HG02571 (cell line): ENCODE measurements around the gene ACTN3.
"Not testable (repeated sequence)": the region's sequence is repeated elsewhere in the genome, so short reads cannot be mapped to it uniquely, and the experiment has no call there.

Experiments
- ATAC-seq: cut with Tn5 transposase; IDR thresholded peaks from one replicate; pipeline ENCODE4 v1.9.1; 2021; ENCODE audit warnings: mild to moderate bottlenecking, moderate library complexity; ENCODE audit not compliant: unreplicated experiment

ACTN3 gene

GRCh38 chr11:66546368-66546965, at the start of gene ACTN3:
TSS of gene ACTN3 (plus strand) at chr11:66546903. CDS start at chr11:66546938, 35 bp downstream.
- no peak for ATAC-seq

DNA sequence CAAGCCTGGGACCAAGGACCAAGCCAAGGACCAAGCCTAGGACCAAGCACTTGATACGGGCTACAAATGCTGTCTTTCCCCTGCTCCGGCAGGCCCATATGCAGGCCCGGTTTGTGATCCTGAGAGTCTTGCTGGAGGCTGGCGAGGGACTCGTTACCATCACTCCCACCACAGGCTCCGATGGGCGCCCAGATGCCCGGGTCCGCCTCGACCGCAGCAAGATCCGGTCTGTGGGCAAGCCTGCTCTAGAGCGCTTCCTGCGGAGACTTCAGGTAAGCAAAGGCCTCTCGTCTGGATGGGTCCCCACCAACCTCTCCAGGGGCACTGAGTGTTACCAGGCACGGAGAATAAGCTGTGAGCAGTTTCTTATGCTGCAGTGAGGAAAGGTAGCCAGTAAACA, 49.5 kb upstream of the ACTN3 start:
- ATAC-seq = no peak

DNA sequence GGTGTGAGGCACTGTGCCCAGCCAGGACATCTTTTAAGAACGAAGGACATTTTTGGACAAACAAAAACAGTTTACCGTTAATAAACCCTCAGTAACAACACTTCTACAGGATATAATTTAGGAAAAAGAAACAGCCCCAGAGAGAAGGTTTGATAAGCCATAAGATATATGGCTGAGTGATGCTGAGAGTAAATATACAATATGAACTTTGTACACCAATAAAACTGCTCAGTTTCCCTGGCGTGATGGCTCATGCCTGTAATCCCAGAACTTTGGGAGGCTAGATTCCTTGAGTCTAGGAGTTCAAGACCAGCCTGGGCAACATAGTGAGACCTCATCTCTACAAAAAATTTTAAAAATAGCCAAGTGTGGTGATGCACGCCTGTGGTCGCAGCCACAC, 48.2 kb upstream of the ACTN3 start:
- ATAC-seq = no peak

DNA sequence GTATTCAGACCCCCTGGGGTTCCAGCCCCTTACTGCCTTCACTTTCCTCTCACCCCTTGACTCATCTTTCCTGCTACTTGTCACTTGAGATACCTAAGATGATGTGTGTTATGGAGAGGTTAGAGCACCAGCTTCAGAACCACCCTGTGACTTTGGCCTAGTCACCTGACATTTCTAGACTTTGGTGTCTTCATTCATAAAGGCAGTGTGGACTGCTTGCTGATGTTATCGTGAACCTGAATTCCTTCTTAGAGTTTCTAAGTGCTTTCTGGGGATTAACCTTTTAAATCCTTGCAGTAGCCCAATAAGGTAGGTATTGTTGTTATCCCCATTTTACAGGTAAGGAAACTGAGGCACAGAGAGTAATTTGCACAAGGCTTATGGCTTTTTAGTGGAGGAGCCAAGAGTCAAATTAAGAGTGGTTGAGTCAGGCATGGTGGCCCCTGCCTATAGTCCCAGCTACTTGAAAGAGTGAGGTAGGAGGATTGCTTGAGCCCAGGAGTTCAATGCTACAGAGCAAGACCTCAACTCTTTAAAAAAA, 41.4 kb upstream of the ACTN3 start:
- ATAC-seq = no peak

GRCh38 chr11:66509131-66509561, 37.6 kb upstream of the ACTN3 start:
- no peak for ATAC-seq

- ATAC-seq = peak; percentile 62
These were observed 36.3 kb upstream of the ACTN3 start, which contains the start of gene BBS1 for GRCh38 chr11:66510271-66510989. TSS of gene BBS1 (plus strand) at chr11:66510635. CDS start at chr11:66510660, 25 bp downstream.

GRCh38 chr11:66510990-66511339, 35.7 kb upstream of the ACTN3 start:
- ATAC-seq = no peak

DNA sequence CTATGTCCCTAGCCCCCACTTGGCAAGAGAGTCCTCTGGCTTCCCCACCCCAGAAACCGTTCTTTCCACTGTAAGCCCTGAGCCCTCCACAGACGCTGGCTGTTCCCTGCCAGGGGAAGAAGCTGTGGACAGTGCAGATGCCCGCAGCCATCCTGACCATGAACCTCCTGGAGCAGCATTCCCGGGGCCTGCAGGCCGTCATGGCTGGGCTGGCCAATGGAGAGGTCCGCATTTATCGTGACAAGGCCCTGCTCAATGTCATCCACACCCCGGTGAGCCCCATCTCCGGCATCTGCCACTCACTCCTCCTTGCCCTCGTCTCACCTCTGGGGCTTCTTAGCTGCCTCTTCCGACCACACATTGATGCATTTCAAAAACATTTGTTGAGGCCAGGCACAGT, 23.1 kb upstream of the ACTN3 start:
- ATAC-seq = no peak

GRCh38 chr11:66524304-66525040, 22.2 kb upstream of the ACTN3 start:
- ATAC-seq = no peak

DNA sequence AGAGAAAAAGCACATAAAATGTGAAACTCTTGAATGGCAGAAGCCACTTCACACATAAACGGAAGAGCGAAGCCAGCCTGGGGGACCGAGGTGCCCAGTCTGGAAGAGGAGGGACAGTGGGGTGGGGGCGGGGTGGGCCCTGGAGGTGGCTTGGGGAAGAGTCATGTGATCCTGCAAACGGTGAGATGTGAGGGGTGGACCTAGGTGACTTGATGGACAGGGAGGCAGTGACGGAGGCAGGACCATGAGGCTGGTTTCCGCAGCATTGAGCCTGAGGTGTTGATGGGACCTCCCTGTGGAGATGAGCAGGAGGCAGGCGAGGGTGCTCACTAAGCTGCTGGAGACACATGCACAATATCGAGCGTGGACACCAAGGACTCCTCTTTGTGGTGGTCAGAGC, 17.6 kb upstream of the ACTN3 start:
- no peak for ATAC-seq

DNA sequence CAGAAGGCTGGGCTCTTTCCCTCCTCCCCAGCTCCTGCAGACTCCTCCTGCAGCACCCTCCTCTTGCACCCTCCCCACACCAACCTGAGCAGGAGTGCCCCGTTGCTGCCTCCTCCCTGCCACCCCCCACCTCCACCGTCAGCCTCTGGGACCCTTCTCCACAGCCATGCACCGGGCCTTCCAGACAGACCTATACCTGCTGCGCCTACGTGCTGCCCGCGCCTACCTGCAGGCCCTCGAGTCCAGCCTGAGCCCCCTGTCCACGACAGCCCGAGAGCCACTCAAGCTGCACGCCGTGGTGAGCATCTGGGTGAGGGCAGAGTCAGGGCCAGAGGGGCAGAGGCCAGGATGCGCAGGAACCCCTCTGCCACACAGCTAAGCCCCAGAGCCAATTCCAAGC, 17.0 kb upstream of the ACTN3 start:
- ATAC-seq = no peak

DNA sequence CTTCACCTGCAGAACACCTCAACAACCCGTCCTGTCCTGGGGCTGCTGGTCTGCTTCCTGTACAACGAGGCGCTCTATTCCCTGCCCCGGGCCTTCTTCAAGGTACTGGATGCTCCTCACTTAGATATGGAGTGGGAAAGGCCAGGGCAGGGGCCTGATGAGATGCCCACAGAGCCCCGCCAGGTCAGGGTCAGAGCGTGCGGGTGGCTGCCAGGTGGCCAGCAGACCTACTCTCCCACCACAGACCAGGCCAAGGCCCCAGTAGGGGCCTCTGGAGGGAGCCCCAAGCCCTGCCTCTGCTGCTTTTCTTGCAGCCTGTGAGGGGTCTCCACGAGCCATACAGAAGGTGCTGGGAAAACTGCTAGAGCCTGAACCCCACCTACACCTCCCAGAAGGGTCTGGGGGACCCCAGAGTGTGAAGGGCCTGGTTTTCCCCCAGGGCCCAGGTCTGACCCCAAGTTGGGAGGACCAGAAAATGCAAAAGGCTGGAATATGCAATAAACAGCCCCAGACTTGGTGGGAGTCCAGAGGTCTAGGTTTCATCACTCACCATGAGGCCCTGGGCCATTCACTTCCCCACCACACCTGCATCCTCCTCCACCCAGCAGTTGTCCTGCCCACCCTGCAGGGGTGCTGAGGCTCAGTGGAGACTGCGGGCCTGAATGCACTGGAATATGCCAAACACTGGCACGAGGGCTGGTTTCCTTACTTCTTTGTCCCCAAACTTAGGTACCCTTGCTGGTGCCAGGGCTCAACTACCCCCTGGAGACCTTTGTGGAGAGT, 15.6 kb upstream of the ACTN3 start:
- no peak for ATAC-seq

DNA sequence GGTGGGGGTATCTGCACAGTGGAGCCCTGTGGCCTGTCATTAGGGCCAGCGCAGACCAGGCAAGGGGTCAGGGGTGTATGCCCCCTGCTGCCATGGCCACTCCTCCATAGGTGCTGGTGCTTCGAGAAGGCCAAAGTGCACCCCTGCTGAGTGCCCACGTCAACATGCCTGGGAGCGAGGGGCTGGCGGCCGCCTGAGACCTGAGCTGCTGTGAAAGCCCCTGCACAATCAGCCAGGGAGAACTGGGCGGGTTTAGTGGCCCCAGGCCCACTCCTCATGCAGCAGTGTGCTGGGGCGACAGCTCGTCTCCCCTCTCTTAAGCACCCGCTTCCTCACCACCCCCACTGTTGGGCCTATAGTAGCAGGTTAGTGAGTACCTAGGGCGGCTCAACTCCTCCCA, 14.9 kb upstream of the ACTN3 start:
- no peak for ATAC-seq

- no peak for ATAC-seq
These were observed 13.9 kb upstream of the ACTN3 start for GRCh38 chr11:66532784-66533183.

GRCh38 chr11:66539170-66539869, 7.4 kb upstream of the ACTN3 start:
- ATAC-seq = no peak

DNA sequence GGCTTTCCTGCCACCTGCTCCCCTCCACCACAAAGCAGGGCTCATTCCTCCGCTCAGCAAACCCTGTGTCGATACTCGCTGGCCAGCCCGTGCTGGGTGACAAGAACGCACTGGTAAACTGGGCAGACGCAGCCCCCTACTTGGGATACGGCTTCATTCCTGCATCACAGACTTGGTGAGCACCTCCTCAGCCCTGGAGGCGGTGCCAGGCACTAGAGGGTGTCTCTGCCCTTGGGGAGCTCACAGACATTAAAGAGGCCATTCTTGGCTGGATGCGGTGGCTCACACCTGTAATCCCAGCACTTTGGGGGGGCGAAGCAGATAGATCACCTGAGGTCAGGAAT, 6.9 kb upstream of the ACTN3 start:
- ATAC-seq = no peak

DNA sequence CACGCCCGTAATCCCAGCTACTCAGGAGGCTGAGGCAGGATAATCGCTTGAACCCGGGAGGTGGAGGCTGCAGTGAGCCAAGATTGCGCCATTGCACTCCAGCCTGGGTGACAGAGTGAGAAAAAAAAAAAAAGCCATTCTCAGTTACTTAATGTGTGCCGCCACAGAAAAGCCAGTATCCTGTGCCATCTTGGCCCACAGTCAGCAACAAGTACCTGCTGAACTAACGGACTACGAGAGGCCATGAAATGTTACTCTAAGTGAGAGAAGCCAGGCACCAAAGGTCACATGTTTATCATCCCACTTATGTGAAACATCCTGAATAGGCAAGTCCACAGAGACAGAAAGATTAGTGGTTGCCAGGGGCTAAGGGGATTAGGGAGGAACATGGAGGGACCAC, 6.1 kb upstream of the ACTN3 start:
- not testable (repeated sequence) for ATAC-seq

GRCh38 chr11:66541892-66542291, 4.8 kb upstream of the ACTN3 start:
- no peak for ATAC-seq

DNA sequence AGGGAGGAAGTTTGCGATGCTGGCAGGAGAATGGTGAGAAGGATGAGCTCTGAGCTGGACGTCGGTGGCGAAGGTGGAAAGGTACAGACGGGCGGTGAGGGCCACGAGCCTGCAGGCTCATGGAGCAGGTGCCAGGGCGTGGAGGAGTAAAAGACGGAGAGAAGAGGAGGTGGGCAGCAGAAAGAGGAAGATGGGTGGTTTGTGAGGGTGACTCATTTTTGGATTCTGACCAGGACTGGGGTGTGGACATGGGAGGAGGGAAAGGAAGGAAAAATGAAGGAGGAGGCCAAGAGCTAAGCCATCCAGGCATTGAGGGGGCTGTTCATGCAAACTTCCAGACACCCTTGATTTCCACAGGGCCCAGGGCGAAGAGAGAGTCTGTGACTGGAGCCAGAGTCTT, 4.3 kb upstream of the ACTN3 start:
- no peak for ATAC-seq

- no peak for ATAC-seq
These were observed 3.2 kb upstream of the ACTN3 start for GRCh38 chr11:66543263-66544107.
